DMS114 treated with DMSO at 0.1 percent for 48 hours (cell line): ENCODE measurements around the gene SLX9.
"Not testable (repeated sequence)": the region's sequence is repeated elsewhere in the genome, so short reads cannot be mapped to it uniquely, and the experiment has no call there.

ENCODE experiments used
- DNase-seq: peaks from one replicate; lab custom pipeline; 2025; ENCODE audit not compliant: unreplicated experiment; lab: John Stamatoyannopoulos, UW

SLX9 gene

GRCh38 chr21:44901391-44902074, 38.3 kb upstream of the SLX9 start:
- DNase-seq = no peak

- no peak for DNase-seq
Observed at GRCh38 chr21:44902268-44903049, 37.4 kb upstream of the SLX9 start.

GRCh38 chr21:44903050-44903685, 36.7 kb upstream of the SLX9 start:
- no peak for DNase-seq

- no peak for DNase-seq
Observed at GRCh38 chr21:44903689-44904088, 36.1 kb upstream of the SLX9 start.

- DNase-seq = no peak
Observed at GRCh38 chr21:44904141-44904923, 35.5 kb upstream of the SLX9 start.

GRCh38 chr21:44905016-44905727, 34.7 kb upstream of the SLX9 start:
- no peak for DNase-seq

- DNase-seq = no peak
Observed at GRCh38 chr21:44905728-44906090, 34.1 kb upstream of the SLX9 start.

GRCh38 chr21:44907225-44907965, 32.4 kb upstream of the SLX9 start:
- DNase-seq = no peak

- no peak for DNase-seq
Observed at GRCh38 chr21:44907966-44908895, 31.6 kb upstream of the SLX9 start.

- no peak for DNase-seq
Observed at GRCh38 chr21:44908908-44909307, 30.9 kb upstream of the SLX9 start.

GRCh38 chr21:44909719-44910118, 30.1 kb upstream of the SLX9 start:
- DNase-seq = no peak

- no peak for DNase-seq
Observed at GRCh38 chr21:44910229-44911067, 29.4 kb upstream of the SLX9 start.

- DNase-seq = no peak
Observed at GRCh38 chr21:44911068-44911383, 28.8 kb upstream of the SLX9 start.

GRCh38 chr21:44911384-44912157, 28.3 kb upstream of the SLX9 start:
- DNase-seq = no peak

- no peak for DNase-seq
Observed at GRCh38 chr21:44912158-44912473, 27.7 kb upstream of the SLX9 start.

GRCh38 chr21:44912506-44913412, 27.1 kb upstream of the SLX9 start:
- DNase-seq = not testable (repeated sequence)
